GM12872 (cell line): Measurements from ENCODE around the gene C1orf210.

Experiments used
- TF ChIP-seq, protein P1 (sequence below): IDR thresholded peaks from 3 replicates; pipeline ENCODE4 v1.5.1; 2011; ENCODE audit warnings: low read depth, mild to moderate bottlenecking, low read length, moderate library complexity; ENCODE audit not compliant: insufficient read depth

C1orf210 gene

GRCh38 chr1:43285269-43285990, at the start of gene C1orf210:
Gene C1orf210, minus strand, starts transcription at chr1:43285581. Its CDS starts 2,311 bp downstream, at chr1:43283270.
- TF ChIP-seq, protein P1, sequence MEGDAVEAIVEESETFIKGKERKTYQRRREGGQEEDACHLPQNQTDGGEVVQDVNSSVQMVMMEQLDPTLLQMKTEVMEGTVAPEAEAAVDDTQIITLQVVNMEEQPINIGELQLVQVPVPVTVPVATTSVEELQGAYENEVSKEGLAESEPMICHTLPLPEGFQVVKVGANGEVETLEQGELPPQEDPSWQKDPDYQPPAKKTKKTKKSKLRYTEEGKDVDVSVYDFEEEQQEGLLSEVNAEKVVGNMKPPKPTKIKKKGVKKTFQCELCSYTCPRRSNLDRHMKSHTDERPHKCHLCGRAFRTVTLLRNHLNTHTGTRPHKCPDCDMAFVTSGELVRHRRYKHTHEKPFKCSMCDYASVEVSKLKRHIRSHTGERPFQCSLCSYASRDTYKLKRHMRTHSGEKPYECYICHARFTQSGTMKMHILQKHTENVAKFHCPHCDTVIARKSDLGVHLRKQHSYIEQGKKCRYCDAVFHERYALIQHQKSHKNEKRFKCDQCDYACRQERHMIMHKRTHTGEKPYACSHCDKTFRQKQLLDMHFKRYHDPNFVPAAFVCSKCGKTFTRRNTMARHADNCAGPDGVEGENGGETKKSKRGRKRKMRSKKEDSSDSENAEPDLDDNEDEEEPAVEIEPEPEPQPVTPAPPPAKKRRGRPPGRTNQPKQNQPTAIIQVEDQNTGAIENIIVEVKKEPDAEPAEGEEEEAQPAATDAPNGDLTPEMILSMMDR, result no peak

DNA sequence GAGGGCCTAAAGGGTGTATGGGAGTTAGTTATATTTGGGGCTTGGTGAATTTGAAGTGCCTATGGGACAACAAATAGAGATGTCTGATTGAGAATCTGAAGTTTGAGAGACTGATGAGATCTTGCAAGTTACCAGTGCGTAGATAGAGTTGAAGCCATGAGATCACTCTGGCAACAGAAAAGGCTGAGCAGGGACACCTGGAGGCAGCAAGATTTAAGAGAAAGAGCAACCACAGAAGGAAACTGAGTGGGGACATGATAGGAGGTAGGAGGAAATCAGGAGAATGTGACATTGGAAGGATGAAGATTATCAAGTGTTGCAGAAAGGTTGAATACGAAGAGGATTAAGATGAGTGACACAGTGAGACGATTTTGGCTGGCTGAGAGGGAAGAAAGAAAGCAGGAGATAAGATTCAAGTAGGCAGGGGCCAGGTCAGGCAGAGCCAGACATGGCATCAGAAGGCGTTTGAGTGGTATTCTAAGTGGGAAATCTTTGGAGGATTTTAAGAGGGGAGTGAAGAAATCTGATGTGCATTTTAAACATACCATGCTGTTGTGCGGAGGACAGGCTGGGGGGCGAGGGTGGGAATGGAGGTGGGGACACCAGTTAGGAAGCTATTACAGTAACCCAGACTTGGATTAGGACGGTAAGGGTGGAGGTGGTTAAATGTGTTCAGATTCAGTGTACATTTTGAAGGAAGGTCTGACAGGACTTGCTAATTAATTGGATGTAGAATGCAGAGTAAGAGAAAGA, 49.2 kb upstream of the C1orf210 start:
- TF ChIP-seq, protein P1, result no peak

DNA sequence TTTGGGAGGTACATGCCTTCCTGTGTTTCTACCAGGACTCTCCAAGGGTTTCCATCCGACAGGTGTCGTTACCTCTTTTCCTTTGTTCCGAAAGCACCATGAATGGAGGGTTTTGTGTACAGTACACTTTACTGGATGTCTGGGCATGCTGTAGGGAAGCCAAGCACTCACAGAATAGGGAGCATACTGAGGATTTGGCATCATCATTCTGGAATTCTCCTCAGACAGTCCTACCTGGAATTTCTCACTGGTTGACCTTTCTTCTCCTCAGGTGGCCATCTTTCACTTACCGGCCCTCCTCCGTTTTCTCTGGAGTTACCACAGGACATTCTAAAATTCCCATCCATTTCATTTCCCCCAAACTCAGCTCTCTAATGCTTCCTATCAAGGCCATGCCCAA, 46.3 kb upstream of the C1orf210 start:
- TF ChIP-seq, protein P1, result no peak

- TF ChIP-seq, protein P1, result no peak
Measured at GRCh38 chr1:43329995-43330751, 44.8 kb upstream of the C1orf210 start.

DNA sequence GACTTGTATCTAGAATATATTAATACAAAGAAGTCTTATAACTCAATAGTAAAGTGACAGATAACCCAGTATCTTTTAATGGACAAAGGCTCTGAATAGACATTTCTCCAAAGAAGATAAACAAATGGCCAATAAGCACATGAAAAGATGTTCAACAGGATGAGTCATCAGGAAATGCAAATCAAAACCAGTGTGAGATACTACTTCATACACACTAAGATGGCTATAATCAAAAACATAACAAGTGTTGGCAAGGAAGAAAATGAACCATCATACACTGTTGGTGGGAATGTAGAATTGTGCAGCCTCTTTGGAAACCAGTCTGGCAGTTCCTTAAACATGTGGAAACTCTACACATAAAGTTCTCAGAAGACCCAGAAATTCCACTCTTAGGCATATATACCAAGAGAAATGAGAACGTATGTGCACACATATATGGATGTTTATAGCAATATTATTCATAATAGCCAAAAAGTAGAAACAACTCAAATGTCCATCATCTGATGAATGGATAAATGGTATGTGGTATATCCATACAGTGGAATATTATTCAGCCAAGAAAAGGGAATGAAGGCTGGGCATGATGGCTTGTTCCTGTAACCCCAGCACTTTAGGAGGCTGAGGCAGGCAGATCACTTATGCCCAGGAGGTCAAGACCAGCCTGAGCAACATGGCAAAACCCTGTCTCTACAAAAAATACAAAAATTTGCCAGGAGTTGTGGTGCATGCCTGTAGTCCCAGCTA, 42.3 kb upstream of the C1orf210 start:
- TF ChIP-seq, protein P1, result no peak

- TF ChIP-seq, protein P1, result no peak
Measured at GRCh38 chr1:43325381-43325780, 40.0 kb upstream of the C1orf210 start.
